Aorta (tissue), 5 donors: ENCODE data around the gene BUD31. TPM values are rescaled to one million over a fixed set of nuclear protein-coding genes. Genes with fewer than 3 reads are reported as not detected.

Source experiments
- ATAC-seq: fragments of 200-7000 bp; cut with Tn5 transposase; one replicate; pipeline ENCODE4 v1.9.1; 2022; ENCODE audit warnings: moderate library complexity; ENCODE audit not compliant: low FRiP score
- DNase-seq, 2 donors: peaks; one replicate each; pipeline ENCODE4 v3.0.0-alpha.2; 2020
- H3K27ac ChIP-seq, 2 donors: one replicate each; pipeline ENCODE4 v1.5.1; 2013; ENCODE audit warnings: low read length in 2 of 2, mild to moderate bottlenecking in 2 of 2, moderate library complexity in 2 of 2, control low read depth in 1 of 2, inconsistent platforms in 1 of 2, low read depth in 1 of 2
- H3K27me3 ChIP-seq, 2 donors: one replicate each; pipeline ENCODE4 v1.6.1; 2013; ENCODE audit warnings: control low read depth in 1 of 2, low read length in 1 of 2, mild to moderate bottlenecking in 1 of 2, moderate library complexity in 1 of 2; ENCODE audit not compliant: insufficient read depth in 2 of 2, control insufficient read depth in 1 of 2
- H3K36me3 ChIP-seq, 2 donors: one replicate each; pipeline ENCODE4 v1.6.1; 2013; ENCODE audit warnings: control low read depth in 1 of 2, low read length in 1 of 2, mild to moderate bottlenecking in 1 of 2; ENCODE audit not compliant: insufficient read depth in 2 of 2, control insufficient read depth in 1 of 2
- H3K4me1 ChIP-seq, 2 donors: one replicate each; pipeline ENCODE4 v1.6.1; 2013; ENCODE audit warnings: low read length in 2 of 2, control low read depth in 1 of 2, mild to moderate bottlenecking in 1 of 2, moderate library complexity in 1 of 2; ENCODE audit not compliant: insufficient read depth in 2 of 2, control insufficient read depth in 1 of 2
- H3K4me3 ChIP-seq, 2 donors: one replicate each; pipeline ENCODE4 v1.5.1; 2013; ENCODE audit warnings: low read length in 2 of 2, control low read depth in 1 of 2, mild to moderate bottlenecking in 1 of 2
- H3K9me3 ChIP-seq: one replicate; pipeline ENCODE4 v1.6.1; 2013; ENCODE audit warnings: mild to moderate bottlenecking, low read length; ENCODE audit not compliant: control insufficient read depth
- WGBS, 2 donors: extraction: QIAGEN DNeasy Blood & Tissue Kit; methylation state at CpG; one replicate each; pipeline ENCODE4 v1.1.7; 2013; 5-methylcytosine and 5-hydroxymethylcytosine counted together
- intact Hi-C, 2 donors: fragments of 100-400 bp; cut with DNase I; formaldehyde crosslinking; loops; one replicate each; pipeline versions ENCODE4 v1.14.2 to v1.15.0; 2022
- polyA plus RNA-seq, 2 donors: library from polyadenylated mRNA; stranded (reverse); fragments of 200-250 nt; gene quantifications; one replicate each; pipeline ENCODE4 v1.2.3, GENCODE V29; 2013
- total RNA-seq, 2 donors: library from RNA; stranded (reverse); fragmentation: NEBNext Ultra II Directional; extraction: Animal tissue kit (Norgen Biotek cat#: 25700); gene quantifications; one replicate each; pipeline ENCODE4 v1.2.1, GENCODE V29; 2021
- donor health status: healthy with polysubstance abuse.
- donor health status: Bipolar disorder and iron deficiency.
- donor health status: DM: no; HTN: no; CAD: no.
- donor health status: DM: no; HTN: no; CAD: no.
- donor health status: DM: yes; HTN: yes; CAD: no.

The BUD31 gene
- total and polyA plus RNA-seq, 4 donors, result 53.5 to 135 (median 73.0) TPM

GRCh38 chr7:99447943-99448342 is 39.2 kb downstream of the BUD31 start:
- H3K4me1 ChIP-seq, result no peaks in the 10 kb centered on the region
- no peaks in the 10 kb centered on the region for H3K27me3 ChIP-seq
- 88% methylated on average over 10 of the region's 10 CpGs for WGBS, 2 donors
- no peak overlapping the region for H3K4me3 ChIP-seq
- H3K9me3 ChIP-seq, result no peaks in the 10 kb centered on the region
- no peak overlapping the region for H3K27ac ChIP-seq
- H3K36me3 ChIP-seq, result peaks cover 4% of the 10 kb centered on the region in 2 donors
- ATAC-seq (no peak), DNase-seq (peak in 1 of 2 donors; percentile 57)
- intact Hi-C loops, result no loop called here

DNA sequence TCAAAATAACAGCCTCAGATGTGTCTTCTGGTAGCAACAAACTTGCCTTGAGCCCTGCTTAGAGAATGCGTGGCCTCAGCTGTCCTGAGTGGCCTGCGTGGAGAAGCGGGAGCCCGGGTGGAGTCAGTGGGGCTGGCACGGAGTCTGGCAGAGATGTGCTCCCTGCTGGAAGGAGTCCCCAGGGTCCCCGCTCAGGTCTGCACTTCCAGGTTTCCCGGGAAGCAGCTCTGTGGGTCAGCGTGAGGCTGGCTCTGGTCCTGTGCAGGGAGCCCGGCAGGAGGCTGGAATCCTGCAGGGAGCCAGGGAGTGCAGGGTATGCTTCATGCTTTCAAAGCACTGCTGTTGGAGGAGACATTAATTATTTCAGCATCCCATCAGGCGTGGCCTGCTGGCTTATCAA is 40.1 kb downstream of the BUD31 start:
- intact Hi-C loops, result no loop called here
- Histone ChIP-seq H3K4me1 (no peaks in the 10 kb centered on the region), H3K27ac (no peak overlapping the region), H3K27me3 (no peaks in the 10 kb centered on the region), H3K9me3 (no peaks in the 10 kb centered on the region), H3K36me3 (peaks cover 4% of the 10 kb centered on the region in 2 donors), H3K4me3 (no peak overlapping the region)
- WGBS, 2 donors, result 88% methylated on average over 10 of the region's 10 CpGs
- peak in 1 of 2 donors; percentile 57 for DNase-seq
- ATAC-seq, result no peak

DNA sequence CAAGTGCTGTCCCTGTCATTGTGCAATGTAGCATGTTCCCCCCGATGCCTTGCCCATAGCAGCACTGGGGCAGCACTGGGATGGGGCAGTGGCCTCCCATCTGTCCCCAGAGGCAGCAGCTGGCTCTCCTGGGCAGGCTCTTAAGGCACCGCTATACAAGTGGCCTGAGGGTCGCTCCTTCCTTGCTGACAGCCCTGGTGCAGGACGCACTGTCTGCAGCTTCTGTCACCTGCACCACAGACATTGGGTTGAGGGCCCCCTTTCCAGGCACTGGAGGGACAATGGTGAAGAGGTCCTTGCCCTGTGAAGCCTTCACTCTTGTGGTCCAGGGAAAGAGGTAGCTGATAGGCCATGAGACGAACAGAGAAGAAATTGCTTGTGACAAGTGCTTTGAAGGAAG is 40.6 kb downstream of the BUD31 start:
- no peak for ATAC-seq
- H3K4me3 ChIP-seq, result no peak overlapping the region
- no peaks in the 10 kb centered on the region for H3K9me3 ChIP-seq
- H3K4me1 ChIP-seq, result no peaks in the 10 kb centered on the region
- intact Hi-C loops, result no loop called here
- H3K27ac ChIP-seq, result no peak overlapping the region
- H3K27me3 ChIP-seq, result no peaks in the 10 kb centered on the region
- WGBS, 2 donors, result 93 to 94% methylated on average over 5 of the region's 5 CpGs
- H3K36me3 ChIP-seq, result peaks cover 4 to 8% of the 10 kb centered on the region in 2 donors
- peak in 1 of 2 donors; percentile 64 for DNase-seq

DNA sequence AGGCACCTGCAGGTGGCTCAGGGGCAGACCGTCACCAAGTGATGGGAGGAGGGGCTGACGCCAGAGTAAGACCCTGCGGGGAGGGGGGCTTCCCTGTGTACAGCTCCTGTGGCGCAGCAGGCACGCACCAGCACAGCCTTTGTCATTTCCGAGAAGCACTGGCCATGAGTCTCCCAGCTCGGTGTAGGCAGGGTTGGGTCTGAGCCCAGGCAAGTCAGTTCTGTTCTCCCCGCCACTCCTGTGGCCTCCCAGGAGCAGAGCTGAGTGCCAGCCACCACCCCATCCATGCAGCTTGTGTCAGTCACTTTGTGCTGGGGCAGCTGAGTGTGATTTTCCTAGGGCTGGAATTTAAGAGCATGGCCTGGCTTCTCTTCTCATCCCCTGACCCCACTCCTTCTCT is 43.2 kb downstream of the BUD31 start:
- Histone ChIP-seq H3K36me3 (peaks cover 0 to 6% of the 10 kb centered on the region in 2 donors), H3K4me1 (no peaks in the 10 kb centered on the region), H3K27ac (no peak overlapping the region), H3K9me3 (no peaks in the 10 kb centered on the region), H3K4me3 (no peak overlapping the region), H3K27me3 (no peaks in the 10 kb centered on the region)
- ATAC-seq (no peak), DNase-seq (no peak)
- 78 to 84% methylated on average over 8 of the region's 8 CpGs for WGBS, 2 donors
- intact Hi-C loops, result no loop called here

GRCh38 chr7:99452541-99452940 is 43.8 kb downstream of the BUD31 start:
- H3K4me1 ChIP-seq, result no peaks in the 10 kb centered on the region
- no peaks in the 10 kb centered on the region for H3K27me3 ChIP-seq
- ATAC-seq (no peak), DNase-seq (no peak)
- WGBS, 2 donors, result 83 to 87% methylated on average over 13 of the region's 13 CpGs
- peaks cover 0 to 6% of the 10 kb centered on the region in 2 donors for H3K36me3 ChIP-seq
- intact Hi-C loops, result no loop called here
- no peak overlapping the region for H3K27ac ChIP-seq
- H3K4me3 ChIP-seq, result no peak overlapping the region
- no peaks in the 10 kb centered on the region for H3K9me3 ChIP-seq

DNA sequence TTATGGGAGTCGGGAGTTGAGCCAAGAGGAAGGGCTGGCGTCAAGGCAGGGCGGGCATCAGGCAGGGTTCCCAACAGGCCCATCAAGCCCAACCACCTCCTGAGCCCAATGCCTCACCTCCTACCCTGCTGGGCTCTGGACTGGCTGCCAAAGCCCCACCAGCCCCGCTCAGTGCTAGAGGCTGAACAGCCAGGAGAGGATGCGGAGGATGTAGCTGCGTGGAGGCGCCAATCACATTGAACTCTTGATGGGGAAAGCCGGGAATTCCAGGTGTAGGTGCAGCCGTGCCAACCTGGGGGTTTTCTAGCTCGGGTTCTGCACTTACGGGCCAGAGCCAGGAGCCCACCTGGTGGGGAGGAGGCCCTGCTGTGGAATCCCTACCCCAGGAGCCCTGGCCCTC is 44.3 kb downstream of the BUD31 start:
- Histone ChIP-seq H3K36me3 (peaks cover 0 to 6% of the 10 kb centered on the region in 2 donors), H3K9me3 (no peaks in the 10 kb centered on the region), H3K27ac (no peak overlapping the region), H3K4me1 (no peaks in the 10 kb centered on the region), H3K4me3 (no peak overlapping the region), H3K27me3 (no peaks in the 10 kb centered on the region)
- WGBS, 2 donors, result 70 to 76% methylated on average over 11 of the region's 11 CpGs
- DNase-seq, result no peak
- intact Hi-C loops, result no loop called here
- ATAC-seq, result no peak

- ATAC-seq (no peak), DNase-seq (no peak)
- Histone ChIP-seq H3K36me3 (peaks cover 0 to 9% of the 10 kb centered on the region in 2 donors), H3K4me1 (no peaks in the 10 kb centered on the region), H3K27ac (no peak overlapping the region), H3K9me3 (no peaks in the 10 kb centered on the region), H3K4me3 (no peak overlapping the region), H3K27me3 (no peaks in the 10 kb centered on the region)
- intact Hi-C loops, result no loop called here
- WGBS, 2 donors, result 77 to 79% methylated on average over 9 of the region's 9 CpGs
Measured at GRCh38 chr7:99455874-99456273, 47.1 kb downstream of the BUD31 start.

- H3K4me3 ChIP-seq, result no peak overlapping the region
- no peaks in the 10 kb centered on the region for H3K27me3 ChIP-seq
- ATAC-seq (no peak), DNase-seq (no peak)
- whole genome bisulfite sequencing, 2 donors, result 66 to 72% methylated on average over 13 of the region's 13 CpGs
- H3K27ac ChIP-seq, result no peak overlapping the region
- H3K4me1 ChIP-seq, result no peaks in the 10 kb centered on the region
- no peaks in the 10 kb centered on the region for H3K9me3 ChIP-seq
- peaks cover 0 to 9% of the 10 kb centered on the region in 2 donors for H3K36me3 ChIP-seq
- intact Hi-C loops, result no loop called here
Measured at GRCh38 chr7:99456288-99456687, 47.5 kb downstream of the BUD31 start.

- no peak for ATAC-seq
- Histone ChIP-seq H3K27ac (no peak overlapping the region), H3K27me3 (no peaks in the 10 kb centered on the region), H3K36me3 (peaks cover 0 to 9% of the 10 kb centered on the region in 2 donors), H3K9me3 (no peaks in the 10 kb centered on the region), H3K4me3 (no peak overlapping the region), H3K4me1 (no peaks in the 10 kb centered on the region)
- intact Hi-C loops, result no loop called here
- WGBS, 2 donors, result 70 to 72% methylated on average over 6 of the region's 6 CpGs
- no peak for DNase-seq
Measured at GRCh38 chr7:99457050-99457649, 48.4 kb downstream of the BUD31 start.
